RWPE1 (cell line): ENCODE data around the gene PSAP.
A peak's percentile ranks its signal among the peaks of the same experiment; 100 is the strongest.
"Not testable (repeated sequence)": the region's sequence is repeated elsewhere in the genome, so short reads cannot be mapped to it uniquely, and the experiment has no call there.

Experiments used
- CTCF ChIA-PET: fragments of 350-600 bp; sonication (Branson Sonifier 250); formaldehyde crosslinking; extraction: SDS; loops from one replicate; lab custom pipeline; 2021; lab: Yijun Ruan, JAX
- POLR2A ChIA-PET: fragments of 400-600 bp; formaldehyde crosslinking; extraction: SDS; loops from one replicate; lab custom pipeline; 2020; ENCODE audit warnings: antibody characterized with exemption; ENCODE audit not compliant: low non-redundant PET; lab: Yijun Ruan, JAX
- DNase-seq: peaks from one replicate; pipeline ENCODE4 v3.0.0; 2012; ENCODE audit warnings: low spot score
- H3K27ac ChIP-seq: fragments of 450-650 bp; 2 replicates; pipeline ENCODE4 v1.5.1; 2017
- TF ChIP-seq, protein P1 (sequence below): fragments of 450-650 bp; conservative IDR thresholded peaks from 2 replicates; pipeline ENCODE4 v1.5.1; 2017; ENCODE audit warnings: low read depth, mild to moderate bottlenecking

The PSAP gene

DNA sequence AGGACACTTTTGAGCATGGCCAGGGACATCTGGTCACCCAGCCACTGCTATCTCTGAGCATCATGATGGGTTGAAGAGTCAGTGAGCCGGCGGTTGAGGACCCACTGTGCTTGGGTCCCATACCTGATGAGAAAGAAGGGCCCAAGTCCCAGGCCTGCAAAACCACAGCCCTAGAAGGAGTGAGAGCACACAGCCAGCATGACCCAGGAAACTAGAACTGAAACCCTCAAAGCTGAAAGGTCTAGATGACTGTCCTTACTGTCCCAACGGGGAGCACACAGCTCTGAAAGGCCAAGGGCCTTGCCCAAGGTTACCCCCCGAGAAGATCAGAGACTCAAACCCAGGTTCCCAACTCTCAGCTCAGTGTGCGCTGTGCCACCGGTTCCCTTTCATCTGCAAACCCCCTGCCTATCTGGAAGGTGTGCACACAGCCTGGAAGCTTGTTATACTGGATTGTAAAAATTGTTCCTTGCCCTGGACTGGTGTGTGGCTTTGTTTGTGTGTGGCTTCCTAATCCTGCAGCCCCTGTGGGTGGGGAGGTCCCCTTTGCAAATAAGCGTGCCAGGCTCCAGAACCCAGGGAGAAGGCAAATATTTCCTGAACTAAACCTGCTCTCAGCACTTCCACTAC is 22.6 kb upstream of the PSAP start:
- CTCF ChIA-PET, result interaction anchor here (0.7 kb wide), 1 partner anchor 16 kb away, joined by 3 read pairs; no protein-coding TSS in a partner anchor
- POLR2A ChIA-PET, result no interaction called here
- DNase-seq, result no peak
- TF ChIP-seq, protein P1, sequence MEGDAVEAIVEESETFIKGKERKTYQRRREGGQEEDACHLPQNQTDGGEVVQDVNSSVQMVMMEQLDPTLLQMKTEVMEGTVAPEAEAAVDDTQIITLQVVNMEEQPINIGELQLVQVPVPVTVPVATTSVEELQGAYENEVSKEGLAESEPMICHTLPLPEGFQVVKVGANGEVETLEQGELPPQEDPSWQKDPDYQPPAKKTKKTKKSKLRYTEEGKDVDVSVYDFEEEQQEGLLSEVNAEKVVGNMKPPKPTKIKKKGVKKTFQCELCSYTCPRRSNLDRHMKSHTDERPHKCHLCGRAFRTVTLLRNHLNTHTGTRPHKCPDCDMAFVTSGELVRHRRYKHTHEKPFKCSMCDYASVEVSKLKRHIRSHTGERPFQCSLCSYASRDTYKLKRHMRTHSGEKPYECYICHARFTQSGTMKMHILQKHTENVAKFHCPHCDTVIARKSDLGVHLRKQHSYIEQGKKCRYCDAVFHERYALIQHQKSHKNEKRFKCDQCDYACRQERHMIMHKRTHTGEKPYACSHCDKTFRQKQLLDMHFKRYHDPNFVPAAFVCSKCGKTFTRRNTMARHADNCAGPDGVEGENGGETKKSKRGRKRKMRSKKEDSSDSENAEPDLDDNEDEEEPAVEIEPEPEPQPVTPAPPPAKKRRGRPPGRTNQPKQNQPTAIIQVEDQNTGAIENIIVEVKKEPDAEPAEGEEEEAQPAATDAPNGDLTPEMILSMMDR, result no peak
- peak overlapping the region; percentile 93 for H3K27ac ChIP-seq

DNA sequence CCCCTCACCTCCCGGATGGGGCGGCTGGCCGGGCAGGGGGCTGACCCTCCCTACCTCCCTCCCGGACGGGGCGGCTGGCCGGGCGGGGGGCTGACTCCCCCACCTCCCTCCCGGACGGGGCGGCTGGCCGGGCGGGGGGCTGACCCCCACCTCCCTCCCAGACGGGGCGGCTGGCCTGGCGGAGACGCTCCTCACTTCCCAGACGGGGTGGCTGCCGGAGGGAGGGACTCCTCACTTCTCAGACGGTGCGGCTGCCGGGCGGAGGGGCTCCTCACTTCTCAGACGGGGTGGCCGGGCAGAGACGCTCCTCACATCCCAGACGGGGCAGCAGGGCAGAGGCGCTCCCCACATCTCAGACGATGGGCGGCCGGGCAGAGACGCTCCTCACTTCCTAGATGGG is 18.6 kb upstream of the PSAP start:
- CTCF ChIA-PET, POLR2A ChIA-PET, DNase-seq, H3K27ac ChIP-seq: not testable (repeated sequence)

DNA sequence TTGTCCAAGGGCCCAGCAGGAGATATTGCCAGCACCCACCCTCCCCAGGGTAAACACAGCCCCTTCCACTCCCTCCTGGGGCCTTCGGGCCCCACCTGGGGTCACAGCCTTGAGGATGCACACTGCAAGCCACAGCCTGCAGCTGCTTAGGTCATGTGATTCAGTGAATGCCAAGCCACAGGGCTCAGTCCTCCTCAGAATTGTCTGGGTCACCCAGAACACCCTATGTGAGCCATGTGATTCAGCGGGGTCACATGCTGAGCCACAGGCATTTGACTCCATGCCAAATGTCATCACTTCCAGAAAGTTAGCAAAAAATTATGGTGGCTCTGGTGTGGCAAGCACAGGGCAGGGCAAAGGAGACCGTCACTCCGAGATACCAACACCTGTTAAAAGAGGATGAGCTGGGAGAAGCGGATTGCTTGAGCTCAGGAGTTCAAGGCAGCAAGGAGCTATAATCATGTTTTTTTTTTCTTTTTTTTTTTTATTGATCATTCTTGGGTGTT is 17.2 kb upstream of the PSAP start:
- ChIA-PET CTCF (no interaction called here), POLR2A (no interaction called here)
- peak overlapping the region; percentile 84 for H3K27ac ChIP-seq
- TF ChIP-seq, protein P1, result no peak
- peak; percentile 73 for DNase-seq

DNA sequence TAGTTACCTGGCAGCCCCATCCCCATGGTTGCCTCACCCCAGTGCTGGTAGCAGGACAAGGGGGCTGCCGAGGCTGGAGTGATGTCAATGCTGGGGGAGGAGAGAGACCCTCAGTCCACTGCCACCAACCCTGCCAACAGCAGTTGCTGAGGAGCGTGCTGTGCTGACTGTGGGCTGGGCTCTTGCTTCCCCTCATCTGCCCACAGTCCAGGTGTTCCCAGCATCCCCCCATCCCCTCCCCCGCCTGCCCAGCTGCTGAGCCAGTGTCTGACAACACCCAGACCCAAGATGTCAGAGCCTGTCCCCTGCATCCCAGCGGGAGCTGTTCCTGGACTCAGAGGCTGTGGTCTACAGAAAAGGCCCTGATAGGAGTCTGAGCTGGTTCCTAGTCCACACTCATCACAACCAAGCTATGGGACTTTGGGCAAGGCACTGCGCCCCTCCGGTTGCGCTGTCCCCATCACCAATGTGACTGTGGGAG is 14.6 kb upstream of the PSAP start:
- no peak for DNase-seq
- POLR2A ChIA-PET, result no interaction called here
- TF ChIP-seq, protein P1, result no peak
- peak overlapping the region; percentile 49 for H3K27ac ChIP-seq
- CTCF ChIA-PET, result interaction anchor here (0.5 to 1.5 kb wide), 4 partner anchors 31 to 251 kb away, joined by 3 to 4 read pairs (median 4); no protein-coding TSS in a partner anchor

DNA sequence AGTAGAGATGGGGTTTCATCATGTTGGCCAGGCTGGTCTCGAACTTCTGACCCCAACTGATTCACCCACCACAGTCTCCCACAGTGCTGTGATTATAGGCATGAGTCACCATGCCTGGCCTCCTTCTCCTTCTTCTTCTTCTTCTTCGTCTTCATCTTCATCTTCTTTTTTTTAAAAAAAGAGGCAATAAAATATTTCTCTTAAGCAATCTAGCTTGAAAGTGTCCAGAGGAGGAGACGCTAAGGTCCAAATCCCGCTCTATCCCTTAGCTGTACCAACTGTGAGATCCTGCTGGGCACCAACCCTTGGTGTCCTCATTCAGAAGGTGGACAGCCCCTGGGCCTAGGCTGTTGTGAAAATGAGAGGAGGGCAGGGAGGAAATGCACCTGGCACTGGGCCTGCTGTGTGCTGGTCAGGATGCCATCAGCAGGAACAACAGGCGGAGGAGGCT is 13.9 kb upstream of the PSAP start:
- CTCF ChIA-PET, result interaction anchor here (0.6 to 1.5 kb wide), 2 partner anchors 31 to 153 kb away, joined by 3 read pairs; no protein-coding TSS in a partner anchor

DNA sequence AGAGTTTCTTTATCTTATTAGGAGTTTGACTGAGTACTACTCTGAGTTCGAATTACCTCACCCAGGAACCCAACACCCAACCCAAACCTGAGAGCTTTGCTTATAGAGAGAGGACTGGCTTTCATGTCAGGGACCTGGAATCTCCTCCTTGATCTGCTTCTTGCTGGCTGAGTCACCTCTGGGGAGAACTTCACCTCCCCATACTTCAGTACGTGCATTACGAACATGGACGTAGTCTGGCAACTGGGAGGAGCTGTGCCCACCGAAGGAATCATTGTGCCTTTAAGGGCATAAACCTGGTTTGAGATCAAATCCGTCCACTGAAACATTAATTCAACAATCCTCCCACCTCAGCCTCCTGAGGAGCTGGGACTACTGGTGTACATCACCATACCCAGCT is 12.2 kb upstream of the PSAP start:
- DNase-seq, result no peak
- TF ChIP-seq, protein P1, result no peak
- POLR2A ChIA-PET, result no interaction called here
- CTCF ChIA-PET, result interaction anchor here (0.6 kb wide), 1 partner anchor 58 kb away, joined by 3 read pairs; no protein-coding TSS in a partner anchor
- no peak overlapping the region for H3K27ac ChIP-seq

More for the DNA sequence above, 13.9 kb upstream of the PSAP start:
- H3K27ac ChIP-seq, result peak overlapping the region; percentile 49
- no peak for DNase-seq
- POLR2A ChIA-PET, result no interaction called here
- TF ChIP-seq, protein P1, result no peak
